ENCODE results near the gene PHKG2.

GRCh38 chr16:30761928-30762902 is 14.0 kb downstream of the PHKG2 start, which contains the start of the genes CFAP119 and RNF40:
- TF ChIP-seq JUN (IDR thresholded peaks at IDR 0.05), result peak in 1 of 2 experiments; percentile 78; a peak in 4 of 5 replicates
- TF ChIP-seq CTCF (IDR thresholded peaks at IDR 0.05), result no peak
- TF ChIP-seq EP300 (IDR thresholded peaks at IDR 0.05), result no peak
- TF ChIP-seq POLR2A (IDR thresholded peaks at IDR 0.05; ENCODE audit: low read length), result peak; percentile 78
- TF ChIP-seq EHMT2 (IDR thresholded peaks at IDR 0.05; ENCODE audit: low read depth), result no peak
- TF ChIP-seq USF2 (IDR thresholded peaks at IDR 0.05), result no peak
- no peak for TF ChIP-seq SMC3 (IDR thresholded peaks at IDR 0.05)

Data from A549 (cell line).